Glutamatergic neuron (in vitro differentiated cells): ENCODE data around the gene POLN. TPM values are rescaled to one million over a fixed set of nuclear protein-coding genes. Genes with fewer than 3 reads are reported as not detected.

Source experiments
- DNase-seq: peaks from one replicate; pipeline ENCODE4 v3.0.0; 2022
- H3K27ac Mint-ChIP-seq: one replicate; pipeline ENCODE4 v1.8.0; 2020; ENCODE audit warnings: mild to moderate bottlenecking, mixed read lengths, inconsistent platforms; ENCODE audit not compliant: unreplicated experiment
- H3K27me3 Mint-ChIP-seq: one replicate; pipeline ENCODE4 v1.8.0; 2020; ENCODE audit warnings: mild to moderate bottlenecking, moderate library complexity, mixed read lengths, inconsistent platforms; ENCODE audit not compliant: unreplicated experiment
- H3K36me3 Mint-ChIP-seq: one replicate; pipeline ENCODE4 v1.8.0; 2020; ENCODE audit warnings: mild to moderate bottlenecking, mixed read lengths, inconsistent platforms; ENCODE audit not compliant: unreplicated experiment
- H3K4me1 Mint-ChIP-seq: one replicate; pipeline ENCODE4 v1.8.0; 2020; ENCODE audit warnings: mild to moderate bottlenecking, low read depth, mixed read lengths, inconsistent platforms; ENCODE audit not compliant: unreplicated experiment
- H3K4me3 Mint-ChIP-seq: one replicate; pipeline ENCODE4 v1.8.0; 2020; ENCODE audit warnings: mild to moderate bottlenecking, mixed read lengths, inconsistent platforms; ENCODE audit not compliant: unreplicated experiment
- H3K9me3 Mint-ChIP-seq: one replicate; pipeline ENCODE4 v1.8.0; 2020; ENCODE audit warnings: mild to moderate bottlenecking, moderate library complexity, mixed read lengths, inconsistent platforms; ENCODE audit not compliant: unreplicated experiment
- CTCF ChIP-seq: fragments of 200-600 bp; sonication (generic); IDR thresholded peaks from one replicate; pipeline ENCODE4 v1.5.0; 2021; ENCODE audit not compliant: partially characterized antibody, unreplicated experiment
- total RNA-seq: library from RNA; stranded (reverse); fragmentation: NEBNext Ultra II Directional; extraction: Animal tissue kit (Norgen Biotek cat#: 25700); gene quantifications from one replicate; pipeline ENCODE4 v1.2.1, GENCODE V29; 2021; ENCODE audit not compliant: unreplicated experiment

The POLN gene
- total RNA-seq, 1 donor from 2014 or later, result 6.8 TPM

- Mint-ChIP-seq H3K4me1 (no peaks in the 10 kb centered on the region), H3K36me3 (peaks cover 11% of the 10 kb centered on the region), H3K27ac (no peak overlapping the region), H3K27me3 (peaks cover 4% of the 10 kb centered on the region), H3K9me3 (peaks cover 6% of the 10 kb centered on the region), H3K4me3 (no peak overlapping the region)
- no peak for TF ChIP-seq CTCF
- DNase-seq, result no peak
These were observed 145.8 kb downstream of the POLN start for GRCh38 chr4:2096073-2096609.

GRCh38 chr4:2095236-2096072 is 146.5 kb downstream of the POLN start:
- no peak overlapping the region for H3K27ac Mint-ChIP-seq
- no peak for DNase-seq
- H3K27me3 Mint-ChIP-seq, result peaks cover 4% of the 10 kb centered on the region
- no peak for TF ChIP-seq CTCF
- no peak overlapping the region for H3K4me3 Mint-ChIP-seq
- no peaks in the 10 kb centered on the region for H3K4me1 Mint-ChIP-seq
- H3K36me3 Mint-ChIP-seq, result peaks cover 9% of the 10 kb centered on the region
- peaks cover 3% of the 10 kb centered on the region for H3K9me3 Mint-ChIP-seq

GRCh38 chr4:2094545-2094944 is 147.4 kb downstream of the POLN start:
- DNase-seq, result no peak
- no peak for TF ChIP-seq CTCF
- Mint-ChIP-seq H3K4me1 (no peaks in the 10 kb centered on the region), H3K27me3 (peaks cover 4% of the 10 kb centered on the region), H3K4me3 (no peak overlapping the region), H3K36me3 (peaks cover 9% of the 10 kb centered on the region), H3K27ac (no peak overlapping the region), H3K9me3 (peaks cover 2% of the 10 kb centered on the region)

- Mint-ChIP-seq H3K36me3 (peaks cover 9% of the 10 kb centered on the region), H3K4me3 (no peak overlapping the region), H3K27ac (no peak overlapping the region), H3K27me3 (peaks cover 4% of the 10 kb centered on the region), H3K4me1 (no peaks in the 10 kb centered on the region), H3K9me3 (peaks cover 2% of the 10 kb centered on the region)
- DNase-seq, result no peak
- TF ChIP-seq CTCF, result no peak
These were observed 148.7 kb downstream of the POLN start for GRCh38 chr4:2093265-2093664.

GRCh38 chr4:2092669-2093053 is 149.3 kb downstream of the POLN start:
- no peak for DNase-seq
- Mint-ChIP-seq H3K27ac (no peak overlapping the region), H3K9me3 (peaks cover 2% of the 10 kb centered on the region), H3K4me1 (no peaks in the 10 kb centered on the region), H3K4me3 (no peak overlapping the region), H3K36me3 (peaks cover 9% of the 10 kb centered on the region), H3K27me3 (peaks cover 4% of the 10 kb centered on the region)
- no peak for TF ChIP-seq CTCF
